ENCODE results near the gene FGF9. TPM values are rescaled to one million over a fixed set of nuclear protein-coding genes. Genes with fewer than 3 reads are reported as not detected.

Gene FGF9
- total and polyA plus RNA-seq, 2 donors (not counting 1 experiment from before 2014, with no cell fraction given): 0.13 to 3.0 TPM

- Mint-ChIP-seq H3K9me3 (ENCODE audit: insufficient read depth) (no peaks in the 10 kb centered on the region), H3K27me3 (peaks cover 53% of the 10 kb centered on the region), H3K4me1 (peaks cover 24% of the 10 kb centered on the region), H3K4me3 (peak overlapping the region; percentile 80), H3K27ac (no peak overlapping the region)
- no peak overlapping the region for H2AFZ ChIP-seq (ENCODE audit: insufficient read depth, low read depth, low read length, poor library complexity, severe bottlenecking)
- 49% methylated on average over 4 of the region's 6 CpGs for WGBS (ENCODE audit: insufficient coverage)
- H3K9ac ChIP-seq (ENCODE audit: low read length): no peak overlapping the region
- CTCF ChIA-PET: interaction anchor here (0.9 kb wide), 1 partner anchor 601 kb away, joined by 4 read pairs; no protein-coding TSS in a partner anchor
- no peaks in the 10 kb centered on the region for H4K20me1 ChIP-seq (ENCODE audit: control insufficient read depth, insufficient read depth, low read length, poor library complexity, severe bottlenecking)
- no peak overlapping the region for H3K27ac ChIP-seq (ENCODE audit: low read length in 2 of 2)
- TF ChIP-seq EZH2 (IDR thresholded peaks at IDR 0.05; ENCODE audit: borderline replicate concordance, insufficient read depth, low read depth, low read length, poor library complexity, severe bottlenecking) (no peak), CTCF (IDR thresholded peaks at IDR 0.05) (no peak)
- ATAC-seq (ENCODE audit: low read depth) (no peak), DNase-seq (peak; percentile 12)
- intact Hi-C loops (cut with micrococcal nuclease): loop anchor here (10.0 kb wide), 1 partner anchor 508 kb away; no protein-coding TSS in a partner anchor
- H3K79me2 ChIP-seq (ENCODE audit: control insufficient read depth, insufficient read depth, low read length): no peaks in the 10 kb centered on the region
- peaks cover 0 to 23% (median 0%) of the 10 kb centered on the region in 3 donors for H3K9me3 ChIP-seq (ENCODE audit: control extremely low read depth in 1 of 3, control insufficient read depth in 2 of 3, insufficient read depth in 1 of 3, low read length in 2 of 3)
- no peak overlapping the region for H3K4me2 ChIP-seq (replicated peaks; ENCODE audit: low read depth, low read length, poor library complexity, severe bottlenecking)
- no peak overlapping the region for H3K4me3 ChIP-seq (ENCODE audit: control extremely low read depth in 1 of 5, extremely low read depth in 1 of 5, insufficient read depth in 1 of 5, low read depth in 2 of 5, low read length in 4 of 5)
- H3K36me3 ChIP-seq (replicated peaks in 1 of 2; ENCODE audit: control extremely low read depth in 1 of 2, control insufficient read depth in 1 of 2, extremely low read depth in 1 of 2, insufficient read depth in 2 of 2, low read length in 1 of 2): no peaks in the 10 kb centered on the region
- peaks cover 30 to 36% of the 10 kb centered on the region in 2 donors for H3K4me1 ChIP-seq (ENCODE audit: control insufficient read depth in 2 of 2, insufficient read depth in 2 of 2, low read length in 2 of 2)
- POLR2A ChIA-PET: interaction anchor here (0.5 kb wide), 1 partner anchor 1220 kb away, joined by 4 read pairs; no protein-coding TSS in a partner anchor
- H3K27me3 ChIP-seq (replicated peaks in 1 of 4; ENCODE audit: control extremely low read depth in 1 of 4, control insufficient read depth in 3 of 4, insufficient read depth in 4 of 4, low read length in 3 of 4): peaks cover 0 to 56% (median 43%) of the 10 kb centered on the region in 4 experiments
Measured at GRCh38 chr13:21676611-21677021, 5.7 kb downstream of the FGF9 start.

- H3K36me3 ChIP-seq (replicated peaks in 1 of 2; ENCODE audit: control extremely low read depth in 1 of 2, control insufficient read depth in 1 of 2, extremely low read depth in 1 of 2, insufficient read depth in 2 of 2, low read length in 1 of 2): no peaks in the 10 kb centered on the region
- 60% methylated on average over 3 of the region's 3 CpGs for WGBS (ENCODE audit: insufficient coverage)
- H3K27me3 ChIP-seq (replicated peaks in 1 of 4; ENCODE audit: control extremely low read depth in 1 of 4, control insufficient read depth in 3 of 4, insufficient read depth in 4 of 4, low read length in 3 of 4): peaks cover 0 to 51% (median 40%) of the 10 kb centered on the region in 4 experiments
- no peak overlapping the region for H3K27ac ChIP-seq (ENCODE audit: low read length in 2 of 2)
- H4K20me1 ChIP-seq (ENCODE audit: control insufficient read depth, insufficient read depth, low read length, poor library complexity, severe bottlenecking): no peaks in the 10 kb centered on the region
- ChIA-PET POLR2A (interaction anchor here (0.5 kb wide), 1 partner anchor 1221 kb away, joined by 4 read pairs; no protein-coding TSS in a partner anchor), CTCF (interaction anchor here (1.9 kb wide), 1 partner anchor 39 kb away, joined by 4 read pairs; no protein-coding TSS in a partner anchor)
- no peak overlapping the region for H2AFZ ChIP-seq (ENCODE audit: insufficient read depth, low read depth, low read length, poor library complexity, severe bottlenecking)
- H3K4me3 Mint-ChIP-seq: no peak overlapping the region
- H3K9me3 ChIP-seq (ENCODE audit: control extremely low read depth in 1 of 3, control insufficient read depth in 2 of 3, insufficient read depth in 1 of 3, low read length in 2 of 3): peaks cover 0 to 18% (median 0%) of the 10 kb centered on the region in 3 donors
- no peak overlapping the region for H3K4me2 ChIP-seq (replicated peaks; ENCODE audit: low read depth, low read length, poor library complexity, severe bottlenecking)
- no peak for TF ChIP-seq EZH2 (IDR thresholded peaks at IDR 0.05; ENCODE audit: borderline replicate concordance, insufficient read depth, low read depth, low read length, poor library complexity, severe bottlenecking)
- no peak for TF ChIP-seq CTCF (IDR thresholded peaks at IDR 0.05)
- DNase-seq (no peak), ATAC-seq (ENCODE audit: low read depth) (no peak)
- H3K9me3 Mint-ChIP-seq (ENCODE audit: insufficient read depth): no peaks in the 10 kb centered on the region
- intact Hi-C loops (cut with micrococcal nuclease): loop anchor here (10.0 kb wide), 1 partner anchor 508 kb away; no protein-coding TSS in a partner anchor
- H3K9ac ChIP-seq (ENCODE audit: low read length): no peak overlapping the region
- H3K4me1 ChIP-seq (ENCODE audit: control insufficient read depth in 2 of 2, insufficient read depth in 2 of 2, low read length in 2 of 2): peaks cover 25 to 31% of the 10 kb centered on the region in 2 donors
- H3K27me3 Mint-ChIP-seq: peaks cover 54% of the 10 kb centered on the region
- H3K79me2 ChIP-seq (ENCODE audit: control insufficient read depth, insufficient read depth, low read length): no peaks in the 10 kb centered on the region
- H3K4me1 Mint-ChIP-seq: peaks cover 20% of the 10 kb centered on the region
- H3K27ac Mint-ChIP-seq: no peak overlapping the region
- H3K4me3 ChIP-seq (ENCODE audit: control extremely low read depth in 1 of 5, extremely low read depth in 1 of 5, insufficient read depth in 1 of 5, low read depth in 2 of 5, low read length in 4 of 5): no peak overlapping the region
Measured at GRCh38 chr13:21677075-21677623, 6.3 kb downstream of the FGF9 start.
